Stimulated activated naive B cell treated with anti-CD40 and anti-IgM and Interleukin-4, amounts not matched to agents 10 μg/mL and 1 μg/mL and 100 μg/mL, for 72 hours (primary cell): ENCODE results near the gene SPTA1.

Experiments used
- ATAC-seq, 2 donors: fragments of 150-1000 bp; cut with Tn5 transposase; replicated peaks; 2 replicates each; pipeline ENCODE4 v1.10.0; 2021; ENCODE audit warnings: moderate library complexity in 1 of 2
- DNase-seq: peaks from one replicate; pipeline ENCODE4 v3.0.0; 2021
- H3K27ac Mint-ChIP-seq: one replicate; pipeline ENCODE4 v1.8.0; 2022; ENCODE audit warnings: mild to moderate bottlenecking, mixed read lengths
- H3K27me3 Mint-ChIP-seq, 2 donors: one replicate each; pipeline ENCODE4 v1.8.0; 2022; ENCODE audit warnings: mixed read lengths in 2 of 2
- H3K36me3 Mint-ChIP-seq, 2 donors: one replicate each; pipeline ENCODE4 v1.8.0; 2022; ENCODE audit warnings: mixed read lengths in 2 of 2, mild to moderate bottlenecking in 1 of 2
- H3K4me1 Mint-ChIP-seq, 2 donors: one replicate each; pipeline ENCODE4 v1.8.0; 2022; ENCODE audit warnings: mixed read lengths in 2 of 2, mild to moderate bottlenecking in 1 of 2
- H3K4me3 Mint-ChIP-seq, 2 donors: one replicate each; pipeline ENCODE4 v1.8.0; 2022; ENCODE audit warnings: mild to moderate bottlenecking in 2 of 2, mixed read lengths in 2 of 2, moderate library complexity in 1 of 2
- H3K9me3 Mint-ChIP-seq, 2 donors: one replicate each; pipeline ENCODE4 v1.8.0; 2022; ENCODE audit warnings: mixed read lengths in 2 of 2, mild to moderate bottlenecking in 1 of 2

The SPTA1 gene

DNA sequence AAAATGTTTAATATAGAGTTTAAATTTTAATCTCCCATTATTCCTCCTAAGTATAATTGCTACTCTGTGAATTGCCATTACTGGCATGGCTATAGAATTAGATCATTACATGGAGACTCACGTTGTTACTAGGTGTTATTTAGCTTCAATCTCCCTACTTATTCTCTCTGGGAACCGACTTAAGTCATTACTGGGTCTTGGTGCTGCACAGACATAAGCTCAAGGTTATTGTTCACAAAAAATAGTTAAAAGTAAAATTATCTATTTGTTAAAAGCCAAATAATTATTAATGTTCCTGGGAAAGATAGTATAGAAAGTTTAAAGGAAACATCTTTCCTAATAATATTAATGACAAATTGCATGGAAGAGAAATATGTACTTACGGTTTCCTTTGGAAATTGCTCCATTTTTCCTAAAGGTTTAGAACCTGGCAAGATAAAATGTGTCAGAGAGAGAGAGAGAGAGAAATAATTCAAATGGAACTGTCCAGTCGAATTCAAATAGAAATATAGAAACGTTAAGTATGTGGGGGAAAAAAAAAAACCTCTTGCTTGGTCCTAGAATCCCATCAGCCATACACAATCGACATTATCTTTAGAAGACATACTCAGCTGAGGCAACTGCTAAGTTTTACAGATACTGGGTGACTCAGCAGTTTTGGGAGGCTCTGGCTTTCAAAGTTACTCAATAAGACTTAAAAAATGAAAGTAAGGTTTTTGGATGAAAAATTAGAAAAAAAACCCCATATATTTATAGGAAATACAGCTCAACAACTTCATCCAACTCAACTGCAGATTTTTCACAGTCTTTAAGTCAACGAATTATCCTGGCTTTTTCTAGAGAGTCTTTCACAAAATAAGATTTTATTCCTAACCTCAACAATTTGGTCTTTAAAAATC is at the start of gene SPTA1:
Gene SPTA1, minus strand, starts transcription at position 605 of the 899 bp plus-strand sequence. Its CDS starts 198 bp downstream, at position 407.
- Mint-ChIP-seq H3K9me3 (peaks cover 0 to 2% of the 10 kb centered on the region in 2 donors), H3K36me3 (no peaks in the 10 kb centered on the region), H3K4me3 (no peak within 1 kb of the TSS), H3K4me1 (no peaks in the 10 kb centered on the region), H3K27me3 (peaks cover 7 to 17% of the 10 kb centered on the region in 2 donors), H3K27ac (no peak within 1 kb of the TSS)
- no peak for ATAC-seq
- no peak for DNase-seq

DNA sequence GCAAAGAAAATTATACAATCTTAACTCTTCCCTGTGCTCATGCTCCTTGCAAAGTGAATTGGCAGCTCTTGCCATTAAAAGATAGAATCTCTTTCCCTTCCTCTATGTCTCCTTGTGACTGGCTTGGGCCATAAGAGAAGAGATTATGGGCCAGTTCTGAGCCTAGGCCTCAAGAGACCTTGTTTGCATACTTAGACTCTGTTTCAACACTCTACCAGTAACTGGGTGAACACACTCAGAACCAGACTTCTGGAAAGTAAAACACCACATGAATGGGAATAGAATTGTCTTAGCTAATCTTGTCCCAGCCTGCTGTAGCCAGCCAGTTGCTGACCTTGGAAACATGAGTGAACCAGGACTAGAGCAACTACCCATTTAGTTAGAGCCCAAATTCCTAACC is 49.3 kb upstream of the SPTA1 start:
- Mint-ChIP-seq H3K27ac (no peak overlapping the region), H3K36me3 (no peaks in the 10 kb centered on the region)
- no peak for ATAC-seq

GRCh38 chr1:158732524-158732923 is 46.0 kb upstream of the SPTA1 start:
- Mint-ChIP-seq H3K36me3 (no peaks in the 10 kb centered on the region), H3K4me1 (no peaks in the 10 kb centered on the region), H3K27ac (no peak overlapping the region), H3K9me3 (no peaks in the 10 kb centered on the region), H3K4me3 (no peak overlapping the region), H3K27me3 (peaks cover 11 to 13% of the 10 kb centered on the region in 2 donors)
- ATAC-seq (no peak), DNase-seq (no peak)

More for the DNA sequence above, 49.3 kb upstream of the SPTA1 start:
- no peak for DNase-seq
- Mint-ChIP-seq H3K27me3 (peaks cover 21 to 23% of the 10 kb centered on the region in 2 donors), H3K4me1 (no peaks in the 10 kb centered on the region), H3K4me3 (no peak overlapping the region), H3K9me3 (no peaks in the 10 kb centered on the region)

DNA sequence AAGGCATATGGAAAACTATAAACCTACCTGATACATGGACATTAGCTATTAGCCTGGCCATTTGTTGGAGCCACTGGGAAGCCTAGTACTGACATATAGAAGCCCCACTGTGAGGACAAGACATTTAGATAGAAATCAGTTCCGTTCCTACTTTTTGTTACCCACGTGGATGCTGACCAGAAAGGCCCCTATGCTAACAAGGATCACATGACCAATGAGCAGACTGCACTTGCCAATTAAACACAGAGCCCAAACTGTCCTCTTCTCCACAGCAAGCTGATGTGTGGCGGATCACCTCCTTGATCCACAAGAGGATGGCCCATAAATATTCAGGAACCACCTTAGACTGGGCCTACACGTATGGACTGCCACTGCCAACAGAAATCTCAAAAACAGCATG is 45.2 kb upstream of the SPTA1 start:
- no peaks in the 10 kb centered on the region for H3K36me3 Mint-ChIP-seq
- H3K27ac Mint-ChIP-seq: no peak overlapping the region
- ATAC-seq (no peak), DNase-seq (no peak)
- H3K4me3 Mint-ChIP-seq: no peak overlapping the region
- no peaks in the 10 kb centered on the region for H3K9me3 Mint-ChIP-seq
- H3K27me3 Mint-ChIP-seq: peaks cover 7 to 9% of the 10 kb centered on the region in 2 donors
- H3K4me1 Mint-ChIP-seq: no peaks in the 10 kb centered on the region

- H3K27me3 Mint-ChIP-seq: peaks cover 7 to 12% of the 10 kb centered on the region in 2 donors
- ATAC-seq: no peak
These were observed 43.9 kb upstream of the SPTA1 start for GRCh38 chr1:158730453-158730852.

DNA sequence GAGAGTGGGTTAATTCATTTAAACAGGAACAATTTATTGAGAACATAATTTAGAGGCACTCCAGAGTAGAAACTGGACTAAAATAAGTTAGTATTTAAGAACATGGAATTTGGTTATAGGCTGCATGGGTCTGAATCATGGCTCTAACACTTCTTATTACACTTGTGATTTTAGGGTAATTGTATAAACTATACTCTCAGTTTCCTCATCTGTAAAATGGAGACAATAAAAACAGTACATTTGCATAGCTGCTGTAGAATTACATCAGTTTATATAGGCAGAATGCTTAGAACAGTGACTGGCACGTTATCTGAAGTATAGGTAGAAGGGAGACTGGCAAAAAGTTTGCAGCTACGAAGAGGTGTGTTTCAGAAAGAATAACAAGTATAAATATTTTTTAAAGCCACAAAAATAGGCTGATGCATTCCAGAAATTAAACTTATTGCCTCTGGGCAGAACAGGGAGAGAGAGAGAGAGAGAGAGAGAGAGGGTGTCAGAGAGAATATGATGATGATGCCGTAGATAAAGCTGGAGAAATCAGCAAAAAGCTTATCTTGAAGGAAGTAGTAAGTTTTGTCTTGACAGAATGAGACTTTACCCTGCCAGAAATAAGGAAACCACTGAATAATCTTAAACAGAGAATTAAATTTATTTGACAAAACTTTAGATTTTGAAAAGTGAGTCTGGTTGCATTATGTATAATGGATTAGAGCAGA is 42.2 kb upstream of the SPTA1 start:
- Mint-ChIP-seq H3K36me3 (no peaks in the 10 kb centered on the region), H3K27ac (no peak overlapping the region), H3K4me3 (no peak overlapping the region), H3K4me1 (no peaks in the 10 kb centered on the region), H3K27me3 (peaks cover 7 to 18% of the 10 kb centered on the region in 2 donors), H3K9me3 (no peaks in the 10 kb centered on the region)
- DNase-seq (no peak), ATAC-seq (no peak)

More at GRCh38 chr1:158730453-158730852, 43.9 kb upstream of the SPTA1 start:
- Mint-ChIP-seq H3K9me3 (no peaks in the 10 kb centered on the region), H3K4me1 (no peaks in the 10 kb centered on the region), H3K36me3 (no peaks in the 10 kb centered on the region), H3K27ac (no peak overlapping the region), H3K4me3 (no peak overlapping the region)
- no peak for DNase-seq

GRCh38 chr1:158724442-158724841 is 37.9 kb upstream of the SPTA1 start:
- H3K36me3 Mint-ChIP-seq: no peaks in the 10 kb centered on the region
- H3K4me3 Mint-ChIP-seq: no peak overlapping the region
- no peaks in the 10 kb centered on the region for H3K9me3 Mint-ChIP-seq

GRCh38 chr1:158720620-158721019 is 34.1 kb upstream of the SPTA1 start, which contains the start of gene OR6K3:
TSS of gene OR6K3 (minus strand) at chr1:158720720. CDS start at chr1:158718115, 2,605 bp downstream.
- H3K27ac Mint-ChIP-seq: no peak within 1 kb of the TSS
- peaks cover 29 to 36% of the 10 kb centered on the region in 2 donors for H3K27me3 Mint-ChIP-seq
- DNase-seq: no peak
- no peak for ATAC-seq
- H3K9me3 Mint-ChIP-seq: no peaks in the 10 kb centered on the region
- H3K4me3 Mint-ChIP-seq: no peak within 1 kb of the TSS
- H3K36me3 Mint-ChIP-seq: peaks cover 0 to 6% of the 10 kb centered on the region in 2 donors
- peaks cover 10 to 11% of the 10 kb centered on the region in 2 donors for H3K4me1 Mint-ChIP-seq

More at GRCh38 chr1:158724442-158724841, 37.9 kb upstream of the SPTA1 start:
- no peak overlapping the region for H3K27ac Mint-ChIP-seq
- no peak for ATAC-seq
- H3K4me1 Mint-ChIP-seq: no peaks in the 10 kb centered on the region
- no peak for DNase-seq
- H3K27me3 Mint-ChIP-seq: peaks cover 17 to 27% of the 10 kb centered on the region in 2 donors

GRCh38 chr1:158719664-158720063 is 33.1 kb upstream of the SPTA1 start:
- Mint-ChIP-seq H3K27me3 (peaks cover 35 to 37% of the 10 kb centered on the region in 2 donors), H3K36me3 (peaks cover 0 to 6% of the 10 kb centered on the region in 2 donors), H3K4me1 (peaks cover 11 to 13% of the 10 kb centered on the region in 2 donors), H3K9me3 (no peaks in the 10 kb centered on the region), H3K4me3 (no peak overlapping the region), H3K27ac (no peak overlapping the region)
- no peak for ATAC-seq
- no peak for DNase-seq

GRCh38 chr1:158717344-158717743 is 30.8 kb upstream of the SPTA1 start:
- Mint-ChIP-seq H3K4me3 (no peak overlapping the region), H3K27me3 (peaks cover 26 to 41% of the 10 kb centered on the region in 2 donors), H3K4me1 (peaks cover 11 to 13% of the 10 kb centered on the region in 2 donors), H3K36me3 (peaks cover 0 to 6% of the 10 kb centered on the region in 2 donors), H3K9me3 (no peaks in the 10 kb centered on the region), H3K27ac (peak overlapping the region; percentile 76)
- DNase-seq (no peak), ATAC-seq (no peak)

GRCh38 chr1:158716335-158716734 is 29.8 kb upstream of the SPTA1 start:
- H3K27me3 Mint-ChIP-seq: peaks cover 19 to 37% of the 10 kb centered on the region in 2 donors
- no peak overlapping the region for H3K4me3 Mint-ChIP-seq
- peaks cover 0 to 6% of the 10 kb centered on the region in 2 donors for H3K36me3 Mint-ChIP-seq
- peaks cover 11 to 13% of the 10 kb centered on the region in 2 donors for H3K4me1 Mint-ChIP-seq
- no peak for DNase-seq
- no peak overlapping the region for H3K27ac Mint-ChIP-seq
- peak; percentile 93 to 99 for ATAC-seq
- H3K9me3 Mint-ChIP-seq: no peaks in the 10 kb centered on the region

DNA sequence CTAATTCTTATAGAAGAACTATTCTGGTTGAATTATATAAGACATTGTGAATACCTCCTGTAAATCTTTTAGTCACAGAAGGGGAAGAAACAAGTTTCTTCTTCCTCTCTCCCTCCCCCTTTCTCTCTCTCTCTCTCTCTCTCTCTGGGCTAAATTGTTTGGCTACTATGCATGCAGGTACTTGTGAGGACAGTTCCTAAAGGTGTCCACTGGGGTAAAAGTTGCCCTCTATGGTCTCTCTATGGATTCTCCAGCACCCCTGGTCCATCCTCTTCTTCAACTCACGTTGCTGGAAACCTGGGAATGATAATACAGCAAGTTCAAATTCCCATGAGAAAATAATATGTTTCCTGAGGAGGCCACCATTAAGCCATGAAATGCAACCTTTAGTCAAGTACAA is 28.2 kb upstream of the SPTA1 start:
- DNase-seq: no peak
- H3K4me1 Mint-ChIP-seq: peaks cover 11 to 13% of the 10 kb centered on the region in 2 donors
- ATAC-seq: no peak
- no peaks in the 10 kb centered on the region for H3K9me3 Mint-ChIP-seq
- peaks cover 19 to 41% of the 10 kb centered on the region in 2 donors for H3K27me3 Mint-ChIP-seq
- no peak overlapping the region for H3K4me3 Mint-ChIP-seq
- no peak overlapping the region for H3K27ac Mint-ChIP-seq
- peaks cover 0 to 6% of the 10 kb centered on the region in 2 donors for H3K36me3 Mint-ChIP-seq

DNA sequence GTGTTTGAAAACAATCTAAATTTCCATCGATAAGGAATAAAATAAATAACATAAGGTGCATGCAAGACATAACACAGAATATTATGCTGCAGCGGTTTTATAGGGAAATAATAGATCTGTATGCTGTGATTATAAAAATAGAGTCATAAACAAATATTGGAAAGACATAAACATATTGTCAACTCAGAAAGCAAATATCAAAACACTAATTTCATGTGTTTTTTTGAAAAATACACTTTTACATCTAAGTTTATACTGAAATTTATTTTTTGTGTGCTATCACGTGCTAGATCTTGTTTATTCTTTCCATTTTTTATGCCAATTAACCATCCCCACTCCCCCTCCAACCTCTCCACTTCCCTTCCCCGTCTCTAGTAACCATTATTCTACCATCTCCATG is 24.6 kb upstream of the SPTA1 start:
- Mint-ChIP-seq H3K27me3 (peaks cover 4 to 22% of the 10 kb centered on the region in 2 donors), H3K27ac (no peak overlapping the region), H3K9me3 (no peaks in the 10 kb centered on the region), H3K4me1 (peaks cover 0 to 3% of the 10 kb centered on the region in 2 donors), H3K36me3 (no peaks in the 10 kb centered on the region), H3K4me3 (no peak overlapping the region)
- no peak for ATAC-seq
- DNase-seq: no peak

DNA sequence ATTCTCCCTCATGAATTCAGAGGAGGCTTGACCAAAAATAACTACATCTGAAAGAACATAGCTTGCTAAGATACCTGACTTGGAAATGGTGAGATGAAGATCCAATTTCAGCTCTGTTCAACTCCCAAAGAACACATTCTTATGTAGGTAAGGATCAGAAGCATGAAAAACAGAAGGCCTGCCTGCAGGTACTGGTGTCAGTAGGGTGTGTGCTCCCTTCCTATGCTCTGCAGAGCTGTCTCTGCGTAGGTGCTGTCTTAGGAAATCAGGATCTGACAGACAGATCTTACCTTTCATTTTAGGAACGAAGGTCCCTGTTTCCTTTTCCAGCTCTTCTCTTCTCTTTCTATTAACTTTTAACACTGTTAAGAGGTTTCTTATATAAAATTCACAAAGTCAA is 19.6 kb upstream of the SPTA1 start:
- no peak overlapping the region for H3K27ac Mint-ChIP-seq
- DNase-seq: no peak
- no peaks in the 10 kb centered on the region for H3K36me3 Mint-ChIP-seq
- H3K4me3 Mint-ChIP-seq: no peak overlapping the region
- no peaks in the 10 kb centered on the region for H3K9me3 Mint-ChIP-seq
- H3K27me3 Mint-ChIP-seq: peaks cover 1 to 4% of the 10 kb centered on the region in 2 donors
- no peak for ATAC-seq
- no peaks in the 10 kb centered on the region for H3K4me1 Mint-ChIP-seq
